Esophagus squamous epithelium (tissue), 4 donors: ENCODE measurements around the gene VAPA.

ENCODE experiments used
- CTCF ChIP-seq, 6 experiments: fragments of 450-650 bp in 4 of 6; fragments of 200-600 bp in 2 of 6; sonication (generic) in 2 of 6; IDR thresholded peaks; one replicate each; pipeline ENCODE4 v1.5.1; 2016 to 2019; ENCODE audit warnings: antibody characterized with exemption in 6 of 6, mild to moderate bottlenecking in 4 of 6, moderate library complexity in 4 of 6
- POLR2A ChIP-seq, 4 donors: fragments of 450-650 bp; IDR thresholded peaks; one replicate each; pipeline ENCODE4 v1.6.1; 2017; ENCODE audit warnings: antibody characterized with exemption in 4 of 4, mild to moderate bottlenecking in 4 of 4, moderate library complexity in 3 of 4

- TF ChIP-seq POLR2A (IDR thresholded peaks at IDR 0.05) (no peak), CTCF (IDR thresholded peaks at IDR 0.05) (no peak)
These were observed 16.7 kb upstream of the VAPA start for GRCh38 chr18:9897129-9897528.
